ENCODE measurements around the gene EML1.

The EML1 gene

DNA sequence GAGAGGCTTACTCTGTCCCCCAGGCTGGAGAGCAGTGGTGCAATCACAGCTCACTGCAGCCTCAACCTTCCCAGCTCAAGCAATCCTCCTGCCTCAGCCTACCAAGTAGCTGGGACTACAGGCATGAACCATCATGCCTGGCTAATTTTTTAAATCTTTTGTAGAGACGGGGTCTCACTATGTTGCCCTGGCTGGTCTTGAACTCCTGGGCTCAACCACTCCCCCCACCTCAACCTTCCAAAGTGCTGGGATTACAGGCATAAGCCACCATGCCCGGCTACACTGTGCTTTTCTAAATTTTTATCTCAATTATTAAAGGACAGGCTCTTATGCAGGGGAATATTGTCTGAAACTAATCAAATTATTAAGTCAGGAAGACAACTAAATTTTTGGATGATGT, 44.6 kb downstream of the EML1 start:
- no peak for FAIRE-seq

DNA sequence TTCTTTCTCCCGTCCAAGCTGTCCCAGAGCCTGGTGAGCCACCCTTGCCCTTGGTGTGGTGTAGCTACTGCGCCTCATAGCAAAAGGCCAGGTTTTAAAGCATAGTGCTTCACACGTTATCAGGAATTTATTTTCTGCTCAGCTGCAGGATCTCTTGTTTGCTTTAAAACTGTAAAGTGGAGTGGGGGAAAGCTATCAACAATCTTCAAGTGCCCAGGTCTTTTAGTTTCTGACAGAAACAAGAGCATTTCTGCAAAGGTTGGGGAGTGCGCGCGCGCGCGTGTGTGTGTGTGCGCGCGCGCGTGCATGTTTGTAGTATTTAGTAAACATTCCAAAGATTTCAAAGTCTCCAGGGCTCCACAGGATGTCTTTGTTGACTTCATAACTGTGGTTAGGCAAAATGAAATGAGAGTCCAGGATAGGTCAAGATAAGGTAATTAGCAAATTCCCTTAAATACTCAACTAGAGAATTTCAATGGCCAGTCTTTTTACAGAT, 45.5 kb downstream of the EML1 start:
- FAIRE-seq: no peak

DNA sequence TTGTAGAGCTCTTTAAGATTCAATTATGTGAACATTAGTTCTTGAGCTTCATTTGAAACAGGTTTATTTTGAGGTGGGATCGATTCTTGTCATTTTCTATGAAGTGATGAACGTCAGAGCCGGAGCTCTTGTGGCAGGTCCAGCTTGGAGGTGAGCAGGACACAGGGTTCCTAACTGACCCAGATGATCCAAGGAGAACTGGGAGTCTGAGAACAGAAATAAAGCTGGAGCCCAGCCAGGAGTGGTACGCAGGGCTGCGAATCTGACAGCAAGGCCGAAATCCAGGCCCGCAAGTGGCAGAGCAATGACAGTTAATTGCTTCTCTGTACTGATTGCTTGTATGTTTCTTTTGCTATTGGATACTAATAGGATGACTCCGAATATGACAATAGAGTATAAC, 46.5 kb downstream of the EML1 start:
- FAIRE-seq: no peak

DNA sequence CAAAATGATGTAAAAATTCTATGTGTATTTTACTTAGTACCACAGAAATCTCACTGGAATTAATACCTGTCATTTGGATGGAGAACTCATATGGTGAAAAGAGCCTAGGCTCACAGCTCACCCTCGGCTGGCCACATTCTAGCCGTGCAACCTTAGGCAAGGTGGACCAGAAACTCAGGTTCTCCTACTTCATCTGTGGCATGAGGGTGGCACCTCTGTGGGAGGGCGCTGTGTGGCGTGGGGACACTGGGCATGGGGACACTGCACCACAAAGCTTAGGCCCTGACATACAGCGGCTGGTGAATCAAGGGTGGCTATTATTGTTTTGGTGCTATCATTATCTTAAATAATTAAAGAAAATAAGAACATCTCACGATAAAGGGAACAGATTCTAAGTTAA, 47.1 kb downstream of the EML1 start:
- no peak for FAIRE-seq

DNA sequence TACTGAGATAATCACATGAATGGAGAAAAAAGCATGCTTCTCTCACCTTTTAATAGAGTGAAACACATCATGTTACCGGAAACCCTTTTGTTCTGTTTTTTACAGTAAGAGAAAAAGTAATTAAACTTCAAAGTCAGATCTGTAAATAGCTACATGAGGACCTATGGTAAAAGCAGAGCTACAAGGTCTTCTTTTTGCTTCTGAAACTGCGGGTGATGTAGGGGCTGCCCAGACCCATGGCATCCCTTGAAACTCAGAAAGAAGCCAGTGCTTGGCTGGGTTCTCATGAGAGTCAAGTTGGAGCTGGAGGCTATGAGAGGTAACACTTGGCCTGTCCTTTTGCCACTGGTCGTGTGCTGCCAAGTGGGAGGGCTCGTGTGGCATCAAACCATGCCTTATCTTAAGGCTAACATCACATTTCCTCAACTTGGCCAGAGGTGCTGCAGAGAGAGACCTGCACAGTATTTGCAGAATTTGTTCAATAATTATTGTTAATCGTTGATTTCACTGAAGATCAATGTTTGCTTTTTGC, 47.6 kb downstream of the EML1 start:
- no peak for FAIRE-seq

DNA sequence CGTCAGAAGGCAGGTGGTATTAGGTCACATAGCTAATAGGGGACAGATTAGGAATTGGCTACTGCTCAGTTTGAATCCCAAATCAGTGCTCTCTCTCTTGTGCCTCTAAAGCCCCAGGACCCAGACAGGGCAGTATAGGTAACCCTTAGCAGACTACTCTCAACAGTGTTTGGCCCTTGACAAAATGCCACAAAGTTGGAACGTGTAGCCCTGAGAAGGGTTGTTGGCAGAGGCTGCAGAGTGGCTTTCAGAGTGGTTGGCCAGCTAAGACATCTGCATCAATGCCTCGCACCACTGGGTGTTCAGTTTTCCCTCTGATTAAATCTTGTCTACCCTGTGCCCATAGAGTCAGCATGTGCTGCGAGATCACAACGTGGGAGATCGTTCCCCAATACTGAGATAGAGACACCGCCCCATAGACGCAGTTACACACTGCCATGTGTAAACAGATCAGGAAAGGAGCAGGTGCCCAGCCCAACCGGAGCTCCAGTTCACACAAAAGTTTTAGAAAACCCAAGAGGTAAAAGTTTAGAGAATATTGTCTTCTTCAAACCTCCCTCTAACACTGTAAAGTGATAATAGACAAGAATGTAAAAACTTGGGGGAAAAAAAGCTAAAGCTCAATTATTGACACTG, 48.3 kb downstream of the EML1 start:
- no peak for FAIRE-seq

DNA sequence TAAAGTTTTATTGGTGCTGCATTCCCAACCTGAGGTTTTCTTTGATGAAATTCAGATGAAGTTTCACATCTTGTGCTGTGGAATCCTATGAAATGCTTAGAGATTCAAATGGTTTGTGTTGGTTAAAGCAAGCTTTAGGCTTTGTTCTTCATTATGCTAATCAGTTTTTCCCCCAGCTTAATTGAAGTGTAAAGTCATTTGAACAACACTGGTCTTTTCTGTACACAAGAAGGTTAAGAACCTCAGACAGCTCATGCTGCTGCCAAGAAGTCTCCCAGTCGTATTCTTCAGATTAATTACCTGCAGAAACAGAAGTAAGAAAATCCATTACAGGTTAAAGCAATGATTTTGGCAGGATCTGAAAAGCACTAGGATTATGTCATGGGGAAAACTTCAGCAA, 48.9 kb downstream of the EML1 start:
- no peak for FAIRE-seq

DNA sequence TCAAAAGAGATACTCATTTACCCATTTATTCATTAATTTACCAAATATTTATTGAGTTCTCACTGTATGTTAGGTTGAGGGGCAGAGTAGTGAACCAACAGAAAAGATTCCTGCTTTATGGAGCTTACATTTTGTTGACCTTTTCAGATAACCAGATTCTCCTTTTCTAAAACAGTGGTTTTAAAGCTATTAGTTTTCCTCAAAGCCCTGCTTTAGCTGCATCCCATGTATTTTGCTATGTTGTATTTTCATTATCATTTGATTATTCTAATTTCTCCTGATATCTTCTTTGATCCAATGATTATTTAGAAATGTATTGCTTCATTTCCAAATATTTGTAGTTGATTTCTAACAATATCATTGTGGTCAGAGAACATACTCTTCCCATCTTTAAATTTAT, 53.6 kb downstream of the EML1 start:
- no peak for FAIRE-seq

DNA sequence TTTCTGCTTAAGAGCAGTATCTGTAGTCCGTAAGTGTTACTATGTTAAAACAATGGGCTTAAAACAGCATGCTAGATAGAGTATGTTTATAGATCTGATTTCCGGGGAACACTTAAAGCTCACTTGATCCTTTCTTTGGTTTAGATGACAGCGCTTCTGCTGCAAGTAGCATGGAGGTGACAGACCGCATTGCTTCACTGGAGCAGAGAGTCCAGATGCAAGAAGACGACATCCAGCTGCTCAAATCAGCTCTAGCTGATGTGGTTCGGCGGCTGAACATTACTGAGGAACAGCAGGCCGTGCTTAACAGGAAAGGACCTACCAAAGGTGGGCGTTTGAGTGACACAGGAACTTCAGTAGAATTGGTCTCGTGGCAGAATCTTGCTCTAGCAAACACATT, 57.5 kb downstream of the EML1 start:
- FAIRE-seq: no peak

DNA sequence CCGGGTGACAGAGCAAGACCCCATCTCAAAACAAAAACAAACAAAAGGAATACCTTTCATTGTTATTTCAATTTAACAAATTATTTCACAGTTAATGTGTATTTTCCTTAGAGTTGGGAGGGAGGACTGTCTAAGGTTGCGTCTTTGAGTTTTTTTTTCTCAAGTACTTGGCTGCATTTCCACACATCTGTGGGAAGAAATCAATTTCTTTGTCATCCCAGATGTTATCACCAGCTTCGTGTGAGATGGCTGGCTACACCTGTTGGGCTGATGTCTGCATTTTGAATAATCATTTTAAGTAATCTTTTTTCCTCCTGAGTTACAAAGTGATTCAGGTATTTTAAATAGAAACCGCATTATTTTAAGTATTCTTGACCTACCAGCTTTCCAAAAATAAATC, 59.4 kb downstream of the EML1 start:
- no peak for FAIRE-seq

DNA sequence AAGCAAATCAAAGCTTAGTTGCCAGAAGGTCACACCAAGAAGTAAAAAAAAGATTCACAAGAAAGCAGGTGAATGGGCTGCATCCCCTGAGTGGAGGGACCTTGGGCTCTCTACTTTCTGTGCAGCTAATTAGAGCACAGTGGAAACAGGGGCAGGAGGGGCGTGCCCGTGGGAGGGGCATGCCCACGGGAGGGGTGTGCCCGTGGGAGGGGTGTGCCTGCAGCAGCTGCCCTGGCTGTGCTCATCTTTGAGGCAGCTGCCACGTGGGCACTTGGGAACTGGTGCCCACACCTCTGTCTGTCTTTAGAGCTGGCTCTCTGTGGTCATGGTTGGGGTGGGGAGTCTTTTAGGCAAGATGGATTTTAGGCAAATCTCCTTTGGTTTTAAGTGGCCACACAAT, 60.0 kb downstream of the EML1 start:
- FAIRE-seq: no peak

DNA sequence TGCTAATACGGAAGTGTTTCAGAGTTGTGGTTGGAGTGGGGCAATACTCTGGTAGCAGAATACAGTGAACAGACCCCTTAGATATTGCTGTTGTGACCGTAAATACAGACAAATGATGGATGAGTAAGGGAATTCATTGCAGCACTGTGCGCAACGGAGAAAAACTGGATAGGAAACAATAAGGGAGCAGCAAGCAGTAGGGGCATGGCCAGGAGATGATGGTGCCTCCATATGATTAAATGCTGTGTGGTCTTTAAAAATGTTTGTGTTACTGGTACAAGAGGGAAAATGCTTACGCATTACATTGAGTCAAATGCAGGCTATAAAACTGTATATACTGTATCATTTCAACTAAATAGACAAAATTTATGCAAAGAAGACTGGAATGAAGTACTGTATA, 61.6 kb downstream of the EML1 start:
- FAIRE-seq: no peak

DNA sequence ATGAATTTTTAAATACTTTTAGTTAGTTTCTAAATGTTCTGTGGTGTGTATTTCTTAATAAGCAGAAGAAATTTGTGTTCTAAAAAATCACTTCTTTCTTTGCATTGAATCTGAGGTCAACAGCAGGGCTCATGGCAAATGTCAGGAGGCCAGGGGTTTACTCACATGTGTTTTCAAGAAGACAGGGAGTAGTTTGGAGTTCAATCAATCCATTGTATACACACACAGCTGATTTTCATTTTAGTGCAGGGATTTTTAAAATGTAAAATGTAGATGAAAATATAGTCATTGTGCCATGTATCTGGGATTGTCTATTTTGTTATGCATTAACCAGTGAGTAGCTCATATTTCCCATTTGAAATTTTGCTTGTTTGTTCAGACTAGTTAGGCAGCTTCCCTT, 62.1 kb downstream of the EML1 start:
- FAIRE-seq: no peak

DNA sequence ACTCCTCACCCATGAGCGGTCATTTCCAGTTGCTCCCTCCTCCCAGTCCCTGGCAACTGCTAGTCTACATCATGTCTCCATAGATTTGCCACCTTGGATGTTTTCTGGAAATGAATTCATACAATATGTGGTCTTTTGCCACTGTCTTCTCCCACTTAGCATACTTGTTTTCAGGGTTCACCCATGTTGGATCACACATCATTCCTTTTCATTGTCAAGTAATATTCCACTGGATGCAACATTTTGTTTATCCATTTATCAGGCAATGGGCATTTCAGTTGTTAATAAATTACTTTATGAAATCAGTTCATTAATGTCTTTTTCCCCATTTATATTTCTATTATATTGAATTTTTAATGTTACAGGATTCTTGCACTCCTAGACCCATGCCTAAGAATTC, 64.3 kb downstream of the EML1 start:
- FAIRE-seq: no peak

DNA sequence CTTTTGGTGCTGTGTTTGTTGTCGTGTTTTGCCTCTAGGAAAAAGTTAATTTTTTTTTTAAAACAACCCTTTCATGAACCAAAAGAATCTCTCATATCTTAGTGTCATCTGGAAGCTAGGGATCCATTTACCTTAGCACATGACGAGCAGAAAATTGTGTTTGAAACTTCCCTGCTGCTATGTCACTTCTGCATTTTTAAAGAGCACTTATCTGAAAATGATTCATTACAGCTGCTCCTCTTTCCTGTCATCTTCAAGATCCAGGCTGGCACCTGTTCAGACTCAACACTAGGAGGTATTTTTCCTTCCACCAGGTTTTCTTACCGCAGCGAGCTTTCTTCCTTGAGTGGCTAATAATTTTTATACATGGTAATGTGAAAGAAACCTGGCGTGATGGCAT, 67.0 kb downstream of the EML1 start:
- FAIRE-seq: no peak

DNA sequence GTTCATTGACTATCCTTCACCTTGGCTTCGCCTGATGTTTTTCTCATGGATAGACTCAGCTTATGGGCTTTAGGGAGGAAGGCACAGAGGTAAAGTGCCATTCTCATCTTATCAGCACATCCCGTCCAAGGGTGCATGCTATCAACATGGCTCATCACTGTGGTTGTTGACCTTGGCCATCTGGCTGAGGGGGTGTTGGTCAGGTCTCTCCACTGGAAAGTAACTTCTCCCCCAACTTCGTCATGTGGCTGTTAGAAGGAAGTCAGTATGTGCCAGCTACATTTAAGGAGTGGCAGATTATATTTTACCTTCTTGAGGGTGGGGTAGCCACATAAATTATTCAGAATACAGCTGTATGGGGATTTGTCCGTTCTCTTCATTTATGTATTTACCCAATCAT, 68.9 kb downstream of the EML1 start:
- FAIRE-seq: no peak

DNA sequence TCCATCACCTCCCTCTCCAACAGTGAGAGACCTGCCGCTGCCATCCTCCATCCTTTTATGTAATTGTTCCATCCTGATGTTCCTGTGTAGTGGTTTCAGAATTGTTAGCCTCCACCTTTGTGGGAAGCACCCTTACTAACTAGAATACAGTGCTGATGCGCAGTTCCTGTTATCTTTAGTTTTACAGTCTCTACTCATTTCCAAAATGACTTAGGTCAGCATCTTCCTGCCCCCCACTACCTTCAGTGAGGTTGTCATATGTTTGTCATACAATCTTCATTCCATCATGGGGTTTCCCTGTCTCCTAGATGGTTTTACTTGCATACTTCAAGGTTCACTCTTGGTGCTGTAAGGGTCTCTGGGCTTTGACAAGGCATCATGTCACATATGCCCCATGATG, 69.8 kb downstream of the EML1 start:
- FAIRE-seq: no peak

DNA sequence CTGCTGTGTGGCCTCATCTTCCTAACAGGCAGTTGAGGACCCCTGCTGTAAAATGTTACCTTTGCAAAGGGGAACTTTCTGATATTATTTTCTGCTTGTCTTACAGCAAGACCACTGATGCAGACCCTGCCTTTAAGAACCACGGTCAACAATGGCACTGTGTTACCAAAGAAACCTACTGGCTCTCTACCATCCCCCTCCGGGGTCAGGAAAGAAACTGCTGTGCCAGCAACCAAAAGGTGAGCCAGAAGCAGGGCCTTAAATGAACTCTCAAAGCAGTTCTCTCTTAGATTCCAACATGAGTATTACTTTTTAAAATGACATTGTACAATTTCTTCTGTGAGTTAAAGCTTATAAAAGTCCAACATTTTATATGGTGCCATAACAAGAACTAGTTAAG, 72.2 kb downstream of the EML1 start:
- FAIRE-seq: no peak

DNA sequence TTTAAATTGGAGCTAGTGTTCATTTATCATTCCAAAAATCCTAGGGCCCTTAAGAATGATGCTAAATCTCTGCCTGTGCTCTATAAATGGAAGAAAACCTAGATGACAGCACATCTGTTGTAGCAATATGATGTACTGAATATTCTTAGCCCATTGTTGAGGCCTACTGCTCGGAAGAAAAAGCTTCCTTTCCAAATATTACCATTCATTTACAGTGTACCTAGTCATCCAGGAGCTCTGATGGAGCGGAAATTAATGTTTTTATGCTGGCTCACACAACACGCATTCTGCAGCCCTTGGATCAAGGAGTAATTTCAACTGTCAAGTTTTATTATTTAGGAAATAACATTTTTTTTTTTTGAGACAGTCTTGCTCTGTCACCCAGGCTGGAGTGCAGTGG, 77.4 kb downstream of the EML1 start:
- no peak for FAIRE-seq

DNA sequence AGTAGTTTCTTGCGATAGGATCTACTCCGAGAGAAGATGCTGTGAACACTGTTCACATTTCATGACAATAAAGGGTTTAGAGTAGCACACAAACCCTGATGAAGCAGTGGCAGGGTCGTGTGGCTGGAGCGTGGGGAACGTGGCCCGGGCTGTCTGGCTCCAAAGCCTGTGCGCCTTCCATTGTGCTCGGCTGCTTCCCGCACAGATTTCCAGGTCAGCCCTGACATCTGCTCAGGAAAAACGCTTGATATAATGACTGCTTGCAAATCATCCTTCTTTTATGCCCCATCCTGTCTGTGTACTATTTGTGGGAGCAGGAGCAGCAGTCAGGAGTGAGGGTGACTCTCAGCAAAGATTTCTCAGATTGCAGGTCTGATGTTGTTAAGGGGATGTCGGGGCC, 78.6 kb downstream of the EML1 start:
- FAIRE-seq: no peak

DNA sequence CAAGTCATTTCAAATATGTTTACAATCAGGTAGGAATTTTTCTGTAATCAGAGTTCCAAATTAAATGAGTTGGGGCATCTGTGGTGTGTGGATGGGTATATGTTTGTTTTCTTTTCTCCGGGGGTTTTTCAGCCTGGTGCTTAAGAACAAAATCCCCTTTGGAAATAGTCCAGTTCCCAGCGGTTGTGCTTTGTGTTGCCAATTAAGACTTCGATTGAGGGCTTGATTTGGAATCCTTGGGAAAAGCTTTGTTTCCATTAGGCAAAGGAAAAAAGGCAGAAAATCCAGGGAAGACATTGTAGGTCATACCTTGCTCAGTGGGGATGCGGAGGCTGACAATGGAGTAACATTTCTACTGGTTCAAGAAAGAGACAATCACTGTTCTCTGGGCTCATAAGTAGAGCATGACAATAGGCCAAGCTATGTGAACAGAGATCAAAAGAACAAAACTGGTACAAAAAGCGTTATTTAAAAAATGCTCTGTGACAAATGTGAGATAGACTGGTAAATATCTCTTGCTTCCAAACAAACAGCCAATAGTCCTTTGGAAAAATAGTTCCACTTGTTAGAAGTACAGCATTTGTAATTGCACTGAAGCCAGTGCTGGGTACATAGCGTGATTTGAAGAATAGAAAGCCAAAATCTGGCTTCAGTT, 79.7 kb downstream of the EML1 start:
- FAIRE-seq: no peak

DNA sequence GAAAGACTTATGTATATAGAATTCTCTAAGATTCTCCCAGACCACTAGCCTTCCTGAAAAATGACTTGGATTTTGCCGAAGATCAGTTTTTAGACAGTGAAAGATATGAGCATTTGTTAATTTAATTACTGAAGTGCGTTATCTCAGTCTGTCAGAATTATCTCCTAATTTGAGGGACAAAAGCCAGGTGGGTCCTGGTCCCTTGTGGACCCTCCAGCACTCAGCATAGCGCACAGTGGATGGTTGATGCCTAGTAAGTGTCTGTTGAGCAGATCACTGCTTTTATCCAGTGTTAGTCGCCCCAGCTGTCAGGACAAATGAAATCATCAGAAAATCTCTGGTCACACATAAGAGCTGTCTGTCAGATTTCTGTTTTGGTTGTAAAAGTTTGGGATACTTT, 80.4 kb downstream of the EML1 start:
- FAIRE-seq: no peak

DNA sequence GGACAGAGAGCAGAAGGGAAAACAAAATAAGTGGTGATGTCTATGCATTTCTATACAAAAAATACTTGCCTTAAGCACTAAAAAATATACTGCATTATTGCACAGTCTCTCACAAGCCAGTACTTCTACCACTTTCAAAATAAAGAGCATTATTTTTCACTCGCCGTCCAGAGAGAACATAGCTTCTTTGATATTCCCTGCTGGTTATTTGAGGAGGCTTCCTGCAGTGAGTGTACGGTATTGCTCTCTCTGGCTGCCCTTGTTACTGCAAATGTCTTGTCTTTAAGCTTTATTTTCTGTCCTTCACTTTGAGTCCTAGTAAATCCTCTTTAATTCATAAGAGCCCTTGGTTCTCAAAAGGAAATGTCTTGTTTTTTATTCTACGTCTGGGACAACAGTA, 81.1 kb downstream of the EML1 start:
- no peak for FAIRE-seq

DNA sequence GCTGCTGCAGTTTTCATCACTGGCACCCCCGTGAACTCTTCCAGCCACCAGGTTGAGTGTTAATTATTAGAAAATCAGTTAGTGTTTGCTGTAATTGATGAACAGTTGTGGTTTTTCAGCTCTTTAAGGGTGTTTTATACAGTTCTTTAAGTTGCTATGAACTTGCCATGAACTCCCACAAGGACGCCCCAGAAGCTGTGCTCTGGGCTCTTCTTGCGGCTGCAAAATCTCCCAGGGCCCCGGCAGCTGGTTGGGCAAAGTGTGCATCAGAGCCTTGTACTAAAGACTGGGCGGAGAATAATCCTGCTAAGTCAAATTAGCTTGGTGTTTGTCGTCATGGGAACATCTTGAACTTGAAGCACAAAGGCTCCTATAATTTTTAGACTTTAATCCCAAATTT, 82.2 kb downstream of the EML1 start:
- no peak for FAIRE-seq

DNA sequence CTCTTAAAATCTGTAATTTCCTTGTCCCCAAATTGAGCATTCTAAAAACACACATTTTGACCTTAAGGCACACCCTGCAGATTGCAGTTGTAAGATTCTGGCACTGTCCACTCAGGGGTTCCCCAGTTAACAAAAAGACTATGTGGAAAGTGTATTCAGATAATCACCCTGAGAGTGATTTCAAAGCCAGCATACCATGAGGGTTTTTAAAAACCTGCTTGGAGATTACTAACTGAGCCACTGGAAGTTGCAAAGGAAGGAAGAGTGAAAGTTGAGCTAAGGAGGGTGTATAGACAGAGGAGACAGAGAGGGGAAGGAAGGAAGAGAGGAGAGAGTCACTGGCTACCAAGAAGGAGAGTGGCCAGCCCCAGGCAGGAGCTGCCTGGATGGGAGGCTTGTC, 82.6 kb downstream of the EML1 start:
- FAIRE-seq: no peak
